22Rv1 (cell line): Measurements from ENCODE around the gene ACAT1.

Experiments used
- ZFX ChIP-seq: fragments of 450-650 bp; IDR thresholded peaks from 2 replicates; pipeline ENCODE4 v1.6.1; 2017; ENCODE audit warnings: antibody characterized with exemption, borderline replicate concordance
- TF ChIP-seq, protein P1 (sequence below): fragments of 450-650 bp; IDR thresholded peaks from 2 replicates; pipeline ENCODE4 v1.5.1; 2017; ENCODE audit warnings: mild to moderate bottlenecking

DNA sequence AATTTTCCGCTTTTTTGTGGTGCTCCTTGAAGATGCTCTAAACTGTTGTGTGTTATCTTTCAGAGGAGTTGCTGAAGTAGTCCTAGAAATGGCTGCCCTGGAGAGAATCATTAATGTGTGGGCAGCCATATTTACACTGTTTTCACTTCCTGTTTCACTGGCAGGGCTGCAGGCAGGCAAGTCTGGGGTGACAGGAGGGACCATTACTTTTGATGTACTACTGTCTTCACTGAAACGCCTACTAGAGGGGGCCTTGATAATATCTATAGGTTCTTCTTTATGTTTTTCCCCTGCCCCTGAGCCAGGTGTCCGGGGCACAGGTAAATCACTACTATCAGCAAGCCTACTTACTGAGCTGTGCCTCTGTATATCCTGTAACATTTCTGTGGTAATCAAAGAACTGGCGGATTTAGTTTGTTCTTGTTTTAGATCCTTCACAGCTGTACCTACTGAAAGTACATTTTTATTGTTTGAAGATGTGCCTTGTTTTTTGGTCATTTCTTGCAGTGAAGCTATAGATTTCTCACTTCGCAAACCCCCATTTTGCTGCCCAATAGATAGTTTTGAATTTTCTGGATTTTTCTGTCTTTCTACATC, 39.7 kb downstream of the ACAT1 start:
- TF ChIP-seq, protein P1, sequence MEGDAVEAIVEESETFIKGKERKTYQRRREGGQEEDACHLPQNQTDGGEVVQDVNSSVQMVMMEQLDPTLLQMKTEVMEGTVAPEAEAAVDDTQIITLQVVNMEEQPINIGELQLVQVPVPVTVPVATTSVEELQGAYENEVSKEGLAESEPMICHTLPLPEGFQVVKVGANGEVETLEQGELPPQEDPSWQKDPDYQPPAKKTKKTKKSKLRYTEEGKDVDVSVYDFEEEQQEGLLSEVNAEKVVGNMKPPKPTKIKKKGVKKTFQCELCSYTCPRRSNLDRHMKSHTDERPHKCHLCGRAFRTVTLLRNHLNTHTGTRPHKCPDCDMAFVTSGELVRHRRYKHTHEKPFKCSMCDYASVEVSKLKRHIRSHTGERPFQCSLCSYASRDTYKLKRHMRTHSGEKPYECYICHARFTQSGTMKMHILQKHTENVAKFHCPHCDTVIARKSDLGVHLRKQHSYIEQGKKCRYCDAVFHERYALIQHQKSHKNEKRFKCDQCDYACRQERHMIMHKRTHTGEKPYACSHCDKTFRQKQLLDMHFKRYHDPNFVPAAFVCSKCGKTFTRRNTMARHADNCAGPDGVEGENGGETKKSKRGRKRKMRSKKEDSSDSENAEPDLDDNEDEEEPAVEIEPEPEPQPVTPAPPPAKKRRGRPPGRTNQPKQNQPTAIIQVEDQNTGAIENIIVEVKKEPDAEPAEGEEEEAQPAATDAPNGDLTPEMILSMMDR: no peak
- TF ChIP-seq ZFX: no peak
